OCI-LY1 (cell line): ENCODE results near the gene IGSF11.

Experiments
- CTCF ChIP-seq: fragments of 200-600 bp; sonication (generic), shearing (Covaris generic); IDR thresholded peaks from 2 replicates; pipeline ENCODE4 v1.5.1; 2017; ENCODE audit warnings: mild to moderate bottlenecking, antibody characterized with exemption, low read length, moderate library complexity, mixed read lengths
- EZH2 ChIP-seq: fragments of 200-600 bp; sonication (generic), shearing (Covaris generic); IDR thresholded peaks from 2 replicates; pipeline ENCODE4 v1.8.0; 2017; ENCODE audit warnings: borderline replicate concordance, mixed run types, mild to moderate bottlenecking, antibody characterized with exemption, low read length, moderate library complexity, mixed read lengths

- TF ChIP-seq CTCF = no peak
- no peak for TF ChIP-seq EZH2
These were observed 147.9 kb downstream of the IGSF11 start for GRCh38 chr3:118886708-118887107.
